MG63 (cell line): Measurements from ENCODE around the gene NMT2. TPM values are rescaled to one million over a fixed set of nuclear protein-coding genes. Genes with fewer than 3 reads are reported as not detected.
A peak's percentile ranks its signal among the peaks of the same experiment; 100 is the strongest.

Source experiments
- DNase-seq: peaks from one replicate; pipeline ENCODE4 v3.0.0-alpha.2; 2020
- H3K27me3 ChIP-seq: fragments of 250-450 bp; sonication (Bioruptor Pico); 2 replicates; pipeline ENCODE4 v1.5.1; 2020; ENCODE audit warnings: mild to moderate bottlenecking, moderate library complexity
- H3K36me3 ChIP-seq: fragments of 250-450 bp; sonication (Bioruptor Pico); 2 replicates; pipeline ENCODE4 v1.5.1; 2020; ENCODE audit warnings: mild to moderate bottlenecking, moderate library complexity
- H3K4me3 ChIP-seq: fragments of 250-450 bp; sonication (Bioruptor Pico); 2 replicates; pipeline ENCODE4 v1.5.1; 2020; ENCODE audit warnings: mild to moderate bottlenecking, moderate library complexity
- H3K9me3 ChIP-seq: fragments of 250-450 bp; sonication (Bioruptor Pico); 2 replicates; pipeline ENCODE4 v1.5.1; 2020; ENCODE audit warnings: mild to moderate bottlenecking, moderate library complexity
- total RNA-seq: library from RNA; depleted of rRNA; stranded (reverse); fragments of >200 nt; shearing (Covaris generic); gene quantifications from 2 replicates; pipeline ENCODE4 v1.2.3, GENCODE V29; 2014; ENCODE audit warnings: low replicate concordance; rRNA removed

NMT2 gene
- total RNA-seq, 1 experiment from 2014 or later, result 115 TPM

DNA sequence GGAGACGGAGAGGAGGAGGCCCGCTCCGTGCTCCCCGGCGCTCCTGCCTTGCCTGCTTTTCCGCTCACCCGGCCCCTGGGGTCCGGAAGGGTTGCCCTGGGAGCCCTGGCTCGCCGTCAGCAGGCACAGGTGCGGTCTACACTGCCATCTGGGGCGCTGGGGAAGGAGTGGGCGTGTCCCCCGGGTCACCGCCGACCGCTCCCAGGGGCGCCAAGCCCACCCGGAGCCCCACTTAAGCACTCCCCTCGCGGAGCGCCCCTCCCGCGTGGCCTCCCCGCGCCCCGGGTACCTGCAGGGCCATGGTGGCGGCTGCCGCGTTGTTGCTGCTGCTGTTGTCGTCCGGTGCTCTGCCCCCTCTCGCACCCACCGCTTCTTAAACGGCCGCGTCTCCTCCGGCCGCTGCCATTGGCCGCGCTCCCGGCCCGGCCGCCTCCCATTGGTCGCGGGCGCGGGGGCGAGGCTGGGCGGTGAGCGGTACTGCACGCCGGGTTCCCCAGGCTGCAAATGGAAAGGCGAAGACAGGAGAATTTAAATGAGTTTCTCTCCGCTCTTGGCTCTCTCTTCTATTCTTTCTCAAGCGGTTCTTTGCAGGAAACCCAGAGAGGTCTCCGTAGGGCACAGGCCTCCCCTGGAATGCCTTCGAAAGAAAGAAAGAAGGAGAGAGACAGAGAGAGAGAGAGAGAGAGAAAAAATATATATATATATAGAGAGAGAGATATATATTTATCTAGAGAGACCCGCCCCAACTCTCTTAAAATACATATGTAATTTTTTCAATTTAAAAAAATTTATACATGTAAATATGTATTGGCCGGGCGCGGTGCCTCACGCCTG, 79.8 kb downstream of the NMT2 start, which contains the start of gene ACBD7:
ACBD7 (minus strand) TSS at position 349 of the 834 bp plus-strand sequence; CDS start at position 301, 48 bp downstream.
- H3K36me3 ChIP-seq, result no peaks in the 10 kb centered on the region
- no peaks in the 10 kb centered on the region for H3K9me3 ChIP-seq
- DNase-seq, result peak; percentile 88
- H3K27me3 ChIP-seq, result no peaks in the 10 kb centered on the region
- H3K4me3 ChIP-seq, result peak within 1 kb of the TSS; percentile 58

DNA sequence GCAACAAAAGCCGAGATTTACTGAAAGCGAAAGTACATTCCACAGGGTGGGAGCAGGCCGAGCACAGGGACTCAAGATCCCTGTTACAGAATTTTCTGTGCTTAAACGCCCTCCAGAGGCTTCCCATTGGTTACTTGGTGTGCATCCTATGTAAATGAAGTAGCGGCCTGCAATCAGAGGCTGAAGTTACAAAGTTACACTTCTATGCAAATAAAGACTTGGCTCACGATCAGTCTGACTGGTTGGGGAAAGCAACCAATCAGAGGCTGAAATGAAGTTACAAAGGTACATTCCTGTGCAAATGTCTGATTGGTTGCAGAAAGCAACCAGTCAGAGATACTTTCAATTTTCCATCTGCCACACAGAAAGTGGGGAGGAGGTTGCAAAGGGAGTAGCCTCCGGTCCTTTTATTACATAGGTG, 84.0 kb downstream of the NMT2 start:
- peak; percentile 61 for DNase-seq
- Histone ChIP-seq H3K27me3 (no peaks in the 10 kb centered on the region), H3K36me3 (no peaks in the 10 kb centered on the region), H3K4me3 (peak overlapping the region; percentile 37), H3K9me3 (no peaks in the 10 kb centered on the region)

DNA sequence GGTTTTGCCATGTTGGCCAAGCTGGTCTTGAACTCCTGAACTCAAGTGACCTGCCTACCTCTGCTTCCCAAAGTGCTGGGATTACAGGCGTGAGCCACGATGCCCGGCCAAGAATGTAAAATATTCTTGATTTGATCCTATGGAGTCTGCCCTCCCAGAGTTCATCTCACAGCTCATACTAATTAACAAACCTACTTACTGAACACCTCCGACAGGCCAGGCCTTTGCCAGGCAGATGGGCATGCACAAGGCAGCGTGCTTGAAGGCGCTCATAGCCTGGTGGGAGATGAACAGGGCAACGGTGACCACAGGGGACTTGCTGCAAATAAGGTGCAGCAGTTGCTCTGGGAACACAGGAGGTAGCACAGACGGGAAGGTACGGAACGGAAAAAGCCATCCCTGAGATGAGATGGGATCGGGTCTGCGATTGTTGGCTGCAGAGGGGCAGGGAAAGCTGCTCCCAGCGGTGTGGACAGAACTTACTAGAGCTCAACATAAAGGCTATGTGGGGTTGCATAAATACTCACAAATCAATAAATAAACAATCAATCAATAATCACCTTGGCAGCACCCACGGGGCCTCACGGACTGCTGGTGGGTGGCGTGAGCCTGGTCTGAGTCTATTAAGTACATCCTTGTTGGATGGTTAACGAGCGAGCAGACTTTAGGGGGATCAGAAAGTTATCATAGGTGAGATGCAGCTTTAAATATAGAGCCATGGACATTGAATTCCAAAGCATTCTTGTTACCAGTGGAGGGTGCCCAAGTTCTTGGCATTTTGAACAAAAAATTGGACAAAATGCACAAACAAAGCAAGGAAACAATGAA, 84.6 kb downstream of the NMT2 start:
- Histone ChIP-seq H3K36me3 (no peaks in the 10 kb centered on the region), H3K27me3 (no peaks in the 10 kb centered on the region), H3K4me3 (peak overlapping the region; percentile 37), H3K9me3 (no peaks in the 10 kb centered on the region)
- DNase-seq, result no peak

DNA sequence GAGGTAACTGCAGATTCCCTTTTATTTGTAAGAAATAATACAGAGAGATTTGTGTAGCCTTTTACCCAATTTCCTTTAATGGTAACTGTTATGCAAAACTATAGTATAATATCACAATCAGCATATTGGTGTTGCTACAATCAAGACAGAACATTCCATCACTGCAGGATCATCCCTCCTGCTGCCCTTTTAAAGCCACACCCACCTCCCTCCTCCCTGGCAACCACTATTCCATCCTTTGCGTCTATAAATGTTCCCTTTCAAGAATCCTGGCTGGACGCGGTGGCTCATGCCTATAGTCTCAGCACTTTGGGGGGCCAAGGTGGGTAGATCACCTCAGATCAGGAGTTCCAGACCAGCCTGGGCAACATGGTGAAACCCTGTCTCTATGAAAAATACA, 93.1 kb downstream of the NMT2 start:
- Histone ChIP-seq H3K4me3 (no peak overlapping the region), H3K9me3 (no peaks in the 10 kb centered on the region), H3K36me3 (no peaks in the 10 kb centered on the region), H3K27me3 (no peaks in the 10 kb centered on the region)
- DNase-seq, result no peak

DNA sequence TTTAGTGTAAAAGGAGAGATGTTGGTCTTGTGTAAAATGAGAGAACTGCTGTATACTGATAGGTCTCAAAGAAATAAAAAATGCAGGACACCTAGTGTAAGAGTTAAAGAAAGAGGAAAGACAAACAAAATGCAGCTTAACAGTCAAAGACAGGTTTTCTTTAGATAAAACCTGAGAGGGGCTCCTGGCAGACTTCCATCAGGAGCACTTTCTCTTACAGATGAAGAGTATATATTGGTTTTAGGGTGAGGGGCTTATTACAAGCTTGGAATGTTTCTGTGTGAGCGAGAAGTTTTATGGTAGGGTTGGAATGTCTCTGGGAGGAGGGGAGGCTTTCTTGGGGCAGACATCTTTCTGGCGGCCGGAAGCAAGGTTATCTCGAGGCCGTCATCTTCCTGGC, 96.1 kb downstream of the NMT2 start:
- no peak for DNase-seq
- H3K36me3 ChIP-seq, result no peaks in the 10 kb centered on the region
- no peak overlapping the region for H3K4me3 ChIP-seq
- no peaks in the 10 kb centered on the region for H3K27me3 ChIP-seq
- H3K9me3 ChIP-seq, result no peaks in the 10 kb centered on the region

DNA sequence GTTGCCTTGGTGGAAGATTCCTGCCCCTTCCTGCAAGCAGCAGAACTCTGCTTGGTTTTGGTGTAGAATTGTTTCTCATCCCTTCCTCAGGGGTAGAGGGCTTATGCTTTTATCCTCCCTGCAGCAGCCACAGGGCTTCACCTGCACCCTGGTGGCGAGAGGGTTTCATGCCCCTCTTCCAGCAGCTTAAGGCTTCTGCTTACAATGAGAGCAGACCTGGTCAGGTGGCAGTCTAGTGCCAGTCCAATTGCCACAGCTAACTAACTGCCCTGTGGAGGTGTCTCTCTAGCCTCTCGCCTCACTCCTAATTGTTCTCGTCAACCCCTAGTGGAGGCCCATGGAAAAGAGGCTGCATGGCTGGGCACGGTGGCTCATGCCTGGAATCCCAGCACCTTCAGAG, 99.3 kb downstream of the NMT2 start:
- 0 out of 2 replicates have a peak, but pooled peaks cover 4% of the 10 kb centered on the region for H3K9me3 ChIP-seq
- no peaks in the 10 kb centered on the region for H3K27me3 ChIP-seq
- no peak overlapping the region for H3K4me3 ChIP-seq
- DNase-seq, result no peak
- no peaks in the 10 kb centered on the region for H3K36me3 ChIP-seq

DNA sequence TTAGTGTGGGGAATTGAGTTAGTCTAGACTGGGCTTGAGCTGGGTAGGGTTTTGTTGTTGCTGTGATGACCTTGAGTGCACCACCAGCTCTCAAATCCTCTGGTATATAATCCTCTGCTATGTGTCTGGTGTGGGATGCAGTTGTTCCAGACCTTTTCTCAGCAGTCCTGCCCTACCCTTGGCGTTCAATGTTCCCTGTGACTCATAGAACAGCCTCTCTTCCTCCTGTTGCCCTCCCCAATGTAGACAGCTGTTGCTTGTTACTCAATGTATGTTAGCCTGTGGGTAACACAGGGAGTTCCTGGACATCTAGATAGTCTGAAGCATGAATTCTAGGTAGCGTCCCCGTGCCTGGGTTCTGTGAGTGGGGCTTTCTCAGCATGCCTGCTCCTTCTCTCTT, 99.7 kb downstream of the NMT2 start:
- 0 out of 2 replicates have a peak, but pooled peaks cover 4% of the 10 kb centered on the region for H3K9me3 ChIP-seq
- DNase-seq, result peak; percentile 49
- no peak overlapping the region for H3K4me3 ChIP-seq
- no peaks in the 10 kb centered on the region for H3K36me3 ChIP-seq
- H3K27me3 ChIP-seq, result no peaks in the 10 kb centered on the region

DNA sequence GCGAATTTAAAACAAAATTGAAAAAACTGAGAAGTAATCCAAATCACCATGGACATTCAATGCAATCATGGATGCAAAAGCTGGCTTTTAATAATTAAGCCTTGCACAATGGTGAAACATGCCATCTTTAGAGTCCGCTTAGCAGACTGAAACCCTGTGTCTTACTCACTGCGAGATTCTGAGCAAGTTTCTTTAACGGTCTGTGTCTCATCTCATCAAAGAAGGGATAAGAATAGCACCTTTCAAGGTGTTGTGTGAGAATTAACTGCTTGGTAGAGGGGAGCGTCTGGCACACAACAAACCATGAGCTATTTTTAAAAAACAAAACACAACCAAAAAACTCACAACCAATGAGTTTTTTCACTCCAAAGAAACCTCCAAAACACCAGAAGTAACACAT, 101.3 kb downstream of the NMT2 start:
- DNase-seq, result no peak
- Histone ChIP-seq H3K9me3 (0 out of 2 replicates have a peak, but pooled peaks cover 4% of the 10 kb centered on the region), H3K4me3 (no peak overlapping the region), H3K27me3 (no peaks in the 10 kb centered on the region), H3K36me3 (no peaks in the 10 kb centered on the region)

DNA sequence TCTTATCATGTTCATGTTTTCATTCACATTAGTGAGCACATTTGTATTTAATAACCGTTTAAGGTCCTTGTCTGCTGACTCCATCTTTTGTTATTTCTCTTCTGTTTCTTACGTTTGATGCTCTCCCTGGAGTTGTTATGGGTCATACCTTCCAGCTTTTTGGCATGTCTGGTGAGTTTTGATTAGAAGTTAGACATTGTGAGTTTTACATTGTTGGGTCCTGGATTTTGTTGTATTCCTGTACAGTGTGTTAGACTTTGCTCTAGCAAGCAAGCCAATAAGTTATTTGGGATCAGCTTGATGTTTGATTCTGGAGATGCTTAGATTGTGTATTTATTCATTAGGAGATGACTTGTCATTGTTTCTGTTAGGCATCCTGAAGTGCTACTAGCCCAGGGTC, 107.9 kb downstream of the NMT2 start:
- DNase-seq, result no peak
- Histone ChIP-seq H3K4me3 (no peak overlapping the region), H3K36me3 (no peaks in the 10 kb centered on the region), H3K27me3 (no peaks in the 10 kb centered on the region), H3K9me3 (peaks cover 6% of the 10 kb centered on the region; the same call in 1 of the 2 replicates)

DNA sequence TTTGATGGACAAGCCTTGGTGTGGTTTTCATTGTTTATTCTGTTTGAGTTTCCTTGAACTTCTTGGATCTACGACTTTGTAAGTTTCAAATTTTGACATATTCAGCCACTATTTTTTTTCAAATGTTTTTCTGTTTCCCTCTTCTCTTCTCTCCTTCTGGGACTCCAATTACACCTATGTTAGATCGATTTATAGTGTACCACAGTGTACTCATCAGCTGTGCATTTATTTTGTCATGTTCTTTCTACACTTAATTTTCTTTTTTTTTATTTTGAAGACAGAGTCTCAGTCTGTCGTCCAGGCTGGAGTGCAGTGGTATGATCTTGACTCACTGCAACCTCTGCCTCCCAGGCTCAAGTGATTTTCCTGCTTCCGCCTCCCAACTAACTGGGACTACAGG, 108.6 kb downstream of the NMT2 start:
- no peak for DNase-seq
- no peak overlapping the region for H3K4me3 ChIP-seq
- no peaks in the 10 kb centered on the region for H3K27me3 ChIP-seq
- H3K36me3 ChIP-seq, result no peaks in the 10 kb centered on the region
- peaks cover 2% of the 10 kb centered on the region; the same call in 1 of the 2 replicates for H3K9me3 ChIP-seq

DNA sequence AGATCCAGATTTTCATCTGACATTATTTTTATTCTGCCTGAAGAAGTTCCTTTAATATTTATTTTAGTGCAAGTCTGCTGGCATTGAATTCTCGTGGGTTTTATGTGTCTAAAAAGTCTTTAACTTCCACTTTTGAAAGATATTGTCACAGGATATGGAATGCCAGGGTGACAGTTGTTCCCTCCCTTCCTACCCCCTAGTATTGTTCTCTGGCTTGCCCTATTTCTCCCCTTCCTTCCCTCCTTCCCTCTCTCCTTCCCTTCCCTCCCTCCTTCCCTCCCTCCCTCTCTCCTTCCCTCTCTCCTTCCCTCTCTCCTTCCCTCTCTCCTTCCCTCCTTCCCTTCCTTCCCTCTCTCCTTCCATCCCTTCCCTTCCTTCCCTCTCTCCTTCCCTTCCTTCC, 109.8 kb downstream of the NMT2 start:
- H3K4me3 ChIP-seq, result no peak overlapping the region
- H3K27me3 ChIP-seq, result no peaks in the 10 kb centered on the region
- peaks cover 2% of the 10 kb centered on the region; the same call in 1 of the 2 replicates for H3K9me3 ChIP-seq
- DNase-seq, result no peak
- no peaks in the 10 kb centered on the region for H3K36me3 ChIP-seq

Other genes with a start within 250 kb of the NMT2 start
- gene DCLRE1C, start 214.6 kb downstream of the NMT2 start, total RNA-seq, result 5.8 and 8.5 TPM in 2 replicates
- not detected in 2 replicates for gene MEIG1, start 209.3 kb downstream of the NMT2 start, total RNA-seq
- 0.23 TPM in 1 of 2 replicates, not detected in the other for gene OLAH, start 124.8 kb downstream of the NMT2 start, total RNA-seq
- gene ACBD7, start 79.9 kb downstream of the NMT2 start, total RNA-seq, result 1.5 and 3.9 TPM in 2 replicates
- gene RPP38, start 71.3 kb downstream of the NMT2 start, total RNA-seq, result 0.27 and 7.6 TPM in 2 replicates
- gene FAM171A1, start 202.6 kb upstream of the NMT2 start, total RNA-seq, result 26.2 and 27.3 TPM in 2 replicates